ENCODE results near the gene CLNS1A.

DNA sequence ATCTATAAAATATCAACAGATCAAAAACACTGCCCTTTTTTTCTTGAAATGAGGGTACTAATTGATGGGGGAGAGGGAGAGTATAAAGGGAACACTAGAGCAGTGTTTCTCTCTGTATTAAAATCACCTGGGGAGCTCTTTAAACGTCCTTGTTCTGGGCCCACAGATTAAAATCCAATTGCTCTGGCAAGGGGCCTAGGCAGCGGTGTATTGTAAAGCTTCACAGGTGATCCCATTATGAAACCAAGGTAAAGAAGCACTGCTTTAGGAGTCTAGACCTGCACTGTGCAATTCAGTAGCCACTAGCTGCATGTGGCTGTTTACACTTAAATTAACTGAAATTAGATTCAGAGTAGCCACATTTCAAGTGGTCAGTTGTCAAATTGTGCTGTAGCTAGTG lies 44.9 kb downstream of the CLNS1A start:
- TF ChIP-seq CTCF (optimal IDR thresholded peaks at IDR 0.05 in 1 of 3, IDR thresholded peaks at IDR 0.05 in 1 of 3, conservative IDR thresholded peaks at IDR 0.05 in 1 of 3; ENCODE audit: extremely low read depth in 1 of 3, insufficient read depth in 2 of 3, low read length in 3 of 3): no peak
- no peak for TF ChIP-seq EZH2 (IDR thresholded peaks at IDR 0.05; ENCODE audit: low read length)

Measured in keratinocyte (primary cell).